Vagina (tissue), 2 donors: Measurements from ENCODE around the gene CFAP61.

ENCODE experiments used
- POLR2A ChIP-seq, 2 donors: fragments of 450-650 bp; IDR thresholded peaks; one replicate each; pipeline ENCODE4 v1.6.1; 2017; ENCODE audit warnings: antibody characterized with exemption in 2 of 2, mild to moderate bottlenecking in 2 of 2, moderate library complexity in 2 of 2
- TF ChIP-seq, protein P1 (sequence below), 3 experiments: fragments of 450-650 bp in 2 of 3; fragments of 200-600 bp in 1 of 3; sonication (generic) in 1 of 3; IDR thresholded peaks; one replicate each; pipeline ENCODE4 v1.5.1; 2017 to 2019; ENCODE audit warnings: antibody characterized with exemption in 3 of 3, mild to moderate bottlenecking in 2 of 3, moderate library complexity in 2 of 3

DNA sequence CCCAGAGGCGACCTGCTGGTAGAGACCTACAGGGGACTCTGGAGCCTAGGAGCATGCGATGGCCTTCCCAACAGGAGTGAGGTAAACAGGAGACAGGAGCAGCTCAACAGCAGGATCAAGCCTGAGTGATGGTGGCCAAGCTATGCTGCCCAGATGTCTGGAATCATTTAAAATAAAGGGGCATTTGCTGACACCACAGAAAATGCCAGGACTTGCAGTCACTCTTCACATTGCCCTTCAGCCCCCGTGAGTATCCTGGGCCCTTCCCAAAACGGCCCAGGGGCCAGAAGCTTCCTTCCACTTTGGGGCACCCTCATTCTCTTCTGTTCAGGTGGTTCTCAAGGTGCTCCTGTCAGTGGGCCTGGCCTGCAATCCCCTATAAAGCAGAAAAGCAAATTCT, 338.8 kb downstream of the CFAP61 start:
- TF ChIP-seq, protein P1, sequence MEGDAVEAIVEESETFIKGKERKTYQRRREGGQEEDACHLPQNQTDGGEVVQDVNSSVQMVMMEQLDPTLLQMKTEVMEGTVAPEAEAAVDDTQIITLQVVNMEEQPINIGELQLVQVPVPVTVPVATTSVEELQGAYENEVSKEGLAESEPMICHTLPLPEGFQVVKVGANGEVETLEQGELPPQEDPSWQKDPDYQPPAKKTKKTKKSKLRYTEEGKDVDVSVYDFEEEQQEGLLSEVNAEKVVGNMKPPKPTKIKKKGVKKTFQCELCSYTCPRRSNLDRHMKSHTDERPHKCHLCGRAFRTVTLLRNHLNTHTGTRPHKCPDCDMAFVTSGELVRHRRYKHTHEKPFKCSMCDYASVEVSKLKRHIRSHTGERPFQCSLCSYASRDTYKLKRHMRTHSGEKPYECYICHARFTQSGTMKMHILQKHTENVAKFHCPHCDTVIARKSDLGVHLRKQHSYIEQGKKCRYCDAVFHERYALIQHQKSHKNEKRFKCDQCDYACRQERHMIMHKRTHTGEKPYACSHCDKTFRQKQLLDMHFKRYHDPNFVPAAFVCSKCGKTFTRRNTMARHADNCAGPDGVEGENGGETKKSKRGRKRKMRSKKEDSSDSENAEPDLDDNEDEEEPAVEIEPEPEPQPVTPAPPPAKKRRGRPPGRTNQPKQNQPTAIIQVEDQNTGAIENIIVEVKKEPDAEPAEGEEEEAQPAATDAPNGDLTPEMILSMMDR (IDR thresholded peaks at IDR 0.05) = no peak
- TF ChIP-seq POLR2A (IDR thresholded peaks at IDR 0.05) = no peak
